HepG2 (cell line): ENCODE measurements around the gene SLA2. TPM values are rescaled to one million over a fixed set of nuclear protein-coding genes. Genes with fewer than 3 reads are reported as not detected.

Experiments
- AGO2 ChIP-seq: fragments of 200-400 bp; formaldehyde crosslinking; optimal IDR thresholded peaks from 2 replicates; pipeline ENCODE3; 2017; ENCODE audit warnings: mild to moderate bottlenecking, low read depth, low read length, moderate library complexity
- KMT2B ChIP-seq: IDR thresholded peaks from 2 replicates; pipeline ENCODE4 v1.6.1; 2016; ENCODE audit warnings: missing genetic modification reagents, missing compliant biosample characterization
- PRMT3 ChIP-seq: sonication (generic); formaldehyde crosslinking; IDR thresholded peaks from 2 replicates; pipeline ENCODE4 v1.8.1; 2022; ENCODE audit warnings: low read depth, mild to moderate bottlenecking, moderate library complexity, missing genetic modification reagents, borderline replicate concordance
- RBM39 ChIP-seq: fragments of 200-400 bp; formaldehyde crosslinking; IDR thresholded peaks from one replicate; pipeline ENCODE4 v1.6.1; 2018; ENCODE audit warnings: antibody characterized with exemption, mild to moderate bottlenecking, low read depth, low read length; ENCODE audit not compliant: poor library complexity, severe bottlenecking
- RFX5 ChIP-seq: IDR thresholded peaks from 2 replicates; pipeline ENCODE4 v1.6.1; 2011; ENCODE audit warnings: low read depth, low read length, improper control_type of control experiment
- SOX5 ChIP-seq: IDR thresholded peaks from 2 replicates; pipeline ENCODE4 v1.6.1; 2016; ENCODE audit warnings: borderline replicate concordance
- ZNF383 ChIP-seq: sonication (generic); formaldehyde crosslinking; IDR thresholded peaks from 2 replicates; pipeline ENCODE4 v1.4.0; 2020; ENCODE audit warnings: missing genetic modification reagents, mild to moderate bottlenecking, borderline replicate concordance
- ZNF703 ChIP-seq: sonication (generic); formaldehyde crosslinking; IDR thresholded peaks from 2 replicates; pipeline ENCODE4 v1.5.1; 2020; ENCODE audit warnings: missing genetic modification reagents, mild to moderate bottlenecking, moderate library complexity, borderline replicate concordance
- ZNF850 ChIP-seq: sonication (generic); formaldehyde crosslinking; conservative IDR thresholded peaks from 2 replicates; pipeline ENCODE4 v1.9.0; 2021; ENCODE audit warnings: mild to moderate bottlenecking, missing genetic modification reagents
- polyA plus RNA-seq, 8 experiments: library from polyadenylated mRNA; depleted of rRNA in 3 of 8; stranded (reverse) in 7 of 8; unstranded in 1 of 8; fragments of >200 nt; fragmentation: Illumina TruSeq in 4 of 8; extraction: Trizol in 4 of 8; gene quantifications; 2 replicates each; pipeline versions ENCODE4 v1.2.1 to v1.2.3, GENCODE V29; 2011 to 2016; ENCODE audit warnings: low read depth in 4 of 8, missing spikeins in 1 of 8, mixed read lengths in 1 of 8; ENCODE audit not compliant: insufficient read depth in 1 of 8
- total RNA-seq, 5 experiments: library from RNA; depleted of rRNA; stranded (reverse); fragments of >200 nt; fragmentation: Illumina TruSeq; extraction: Trizol; gene quantifications; 2 replicates each; pipeline ENCODE4 v1.2.3, GENCODE V29; 2016; ENCODE audit warnings: low read depth in 1 of 5
- TF ChIP-seq, protein P1 (sequence below), 2 experiments: sonication (generic) in 1 of 2; formaldehyde crosslinking in 1 of 2; IDR thresholded peaks; 2 replicates each; pipeline versions ENCODE4 v1.6.1 to v1.9.0; 2014 to 2022; ENCODE audit warnings: antibody characterized with exemption in 1 of 2, borderline replicate concordance in 1 of 2, inconsistent platforms in 1 of 2, low read depth in 1 of 2, missing genetic modification reagents in 1 of 2
- TF ChIP-seq, protein P2 (sequence below): sonication (generic); formaldehyde crosslinking; IDR thresholded peaks from 2 replicates; pipeline ENCODE4 v1.8.0; 2022; ENCODE audit warnings: mild to moderate bottlenecking, missing genetic modification reagents, borderline replicate concordance
- TF ChIP-seq, protein P3 (sequence below): sonication (generic); formaldehyde crosslinking; IDR thresholded peaks from 2 replicates; pipeline ENCODE4 v1.5.0; 2020; ENCODE audit warnings: mild to moderate bottlenecking, missing genetic modification reagents
- TF ChIP-seq, protein P4 (sequence below): sonication (generic); formaldehyde crosslinking; IDR thresholded peaks from 2 replicates; pipeline ENCODE4 v1.9.0; 2022; ENCODE audit warnings: missing genetic modification reagents, mild to moderate bottlenecking, borderline replicate concordance

The SLA2 gene
- total and polyA plus RNA-seq, 2 of the 13 experiments (the other 11 are each of a cell fraction or from before 2014, with no cell fraction given) = 1.6 to 3.6 TPM

DNA sequence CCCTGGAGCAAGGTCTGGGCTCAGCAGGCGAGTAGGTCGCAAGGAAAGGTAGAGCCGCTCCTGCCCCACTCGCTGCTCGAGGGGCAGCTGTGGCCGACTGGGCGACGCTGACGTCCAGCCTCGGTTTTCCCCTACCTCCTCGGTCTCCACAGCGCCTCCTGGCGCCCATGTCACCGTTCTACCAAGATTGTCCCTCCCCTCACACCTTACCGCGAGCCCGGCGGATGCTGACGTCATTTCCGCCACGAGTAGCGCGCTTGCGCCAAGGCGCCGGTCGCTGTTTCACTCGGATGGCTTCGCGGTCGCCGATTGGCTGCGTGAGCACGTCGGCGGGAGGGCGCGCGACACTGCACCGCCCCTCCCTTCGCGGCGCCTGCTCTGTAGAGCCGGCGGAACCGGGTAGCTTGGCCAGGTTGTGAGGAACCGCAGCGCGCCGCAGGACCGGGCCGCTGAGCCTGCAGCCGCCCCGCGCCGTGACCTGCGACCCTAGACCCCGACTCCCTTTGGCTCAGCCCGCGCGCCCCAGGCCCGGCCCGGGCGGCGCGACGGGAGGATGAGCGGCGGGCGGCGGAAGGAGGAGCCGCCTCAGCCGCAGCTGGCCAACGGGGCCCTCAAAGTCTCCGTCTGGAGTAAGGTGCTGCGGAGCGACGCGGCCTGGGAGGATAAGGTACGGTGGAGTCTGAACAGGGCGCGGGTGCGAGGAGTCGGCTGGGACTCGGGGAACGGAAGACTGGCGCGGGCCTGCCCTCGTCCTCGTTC lies 40.4 kb downstream of the SLA2 start, which contains the start of gene RAB5IF (continued):
- TF ChIP-seq ZNF383 (CRISPR knock-in tag) (no peak), KMT2B (peak; percentile 98), ZNF850 (CRISPR knock-in tag) (peak; percentile 98), ZNF703 (CRISPR knock-in tag) (no peak; the same call in 1 of the 2 replicates), SOX5 (CRISPR knock-in tag) (peak; percentile 82), RBM39 (peak; percentile 88), AGO2 (peak; percentile 97), PRMT3 (peak; percentile 78; the same call in 1 of the 2 replicates), RFX5 (peak; percentile 92)
- TF ChIP-seq, protein P1, sequence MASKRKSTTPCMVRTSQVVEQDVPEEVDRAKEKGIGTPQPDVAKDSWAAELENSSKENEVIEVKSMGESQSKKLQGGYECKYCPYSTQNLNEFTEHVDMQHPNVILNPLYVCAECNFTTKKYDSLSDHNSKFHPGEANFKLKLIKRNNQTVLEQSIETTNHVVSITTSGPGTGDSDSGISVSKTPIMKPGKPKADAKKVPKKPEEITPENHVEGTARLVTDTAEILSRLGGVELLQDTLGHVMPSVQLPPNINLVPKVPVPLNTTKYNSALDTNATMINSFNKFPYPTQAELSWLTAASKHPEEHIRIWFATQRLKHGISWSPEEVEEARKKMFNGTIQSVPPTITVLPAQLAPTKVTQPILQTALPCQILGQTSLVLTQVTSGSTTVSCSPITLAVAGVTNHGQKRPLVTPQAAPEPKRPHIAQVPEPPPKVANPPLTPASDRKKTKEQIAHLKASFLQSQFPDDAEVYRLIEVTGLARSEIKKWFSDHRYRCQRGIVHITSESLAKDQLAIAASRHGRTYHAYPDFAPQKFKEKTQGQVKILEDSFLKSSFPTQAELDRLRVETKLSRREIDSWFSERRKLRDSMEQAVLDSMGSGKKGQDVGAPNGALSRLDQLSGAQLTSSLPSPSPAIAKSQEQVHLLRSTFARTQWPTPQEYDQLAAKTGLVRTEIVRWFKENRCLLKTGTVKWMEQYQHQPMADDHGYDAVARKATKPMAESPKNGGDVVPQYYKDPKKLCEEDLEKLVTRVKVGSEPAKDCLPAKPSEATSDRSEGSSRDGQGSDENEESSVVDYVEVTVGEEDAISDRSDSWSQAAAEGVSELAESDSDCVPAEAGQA (IDR thresholded peaks at IDR 0.05; ENCODE audit: low read depth) = peak; percentile 96
- TF ChIP-seq, protein P1 (CRISPR knock-in tag; IDR thresholded peaks at IDR 0.05; ENCODE audit: borderline replicate concordance) = peak; percentile 74
- TF ChIP-seq, protein P2, sequence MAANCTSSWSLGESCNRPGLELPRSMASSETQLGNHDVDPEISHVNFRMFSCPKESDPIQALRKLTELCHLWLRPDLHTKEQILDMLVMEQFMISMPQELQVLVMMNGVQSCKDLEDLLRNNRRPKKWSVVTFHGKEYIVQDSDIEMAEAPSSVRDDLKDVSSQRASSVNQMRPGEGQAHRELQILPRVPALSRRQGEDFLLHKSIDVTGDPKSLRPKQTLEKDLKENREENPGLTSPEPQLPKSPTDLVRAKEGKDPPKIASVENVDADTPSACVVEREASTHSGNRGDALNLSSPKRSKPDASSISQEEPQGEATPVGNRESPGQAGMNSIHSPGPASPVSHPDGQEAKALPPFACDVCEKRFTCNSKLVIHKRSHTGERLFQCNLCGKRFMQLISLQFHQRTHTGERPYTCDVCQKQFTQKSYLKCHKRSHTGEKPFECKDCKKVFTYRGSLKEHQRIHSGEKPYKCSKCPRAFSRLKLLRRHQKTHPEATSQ (CRISPR knock-in tag) = peak; percentile 97; the same call in 1 of the 2 replicates
- TF ChIP-seq, protein P3, sequence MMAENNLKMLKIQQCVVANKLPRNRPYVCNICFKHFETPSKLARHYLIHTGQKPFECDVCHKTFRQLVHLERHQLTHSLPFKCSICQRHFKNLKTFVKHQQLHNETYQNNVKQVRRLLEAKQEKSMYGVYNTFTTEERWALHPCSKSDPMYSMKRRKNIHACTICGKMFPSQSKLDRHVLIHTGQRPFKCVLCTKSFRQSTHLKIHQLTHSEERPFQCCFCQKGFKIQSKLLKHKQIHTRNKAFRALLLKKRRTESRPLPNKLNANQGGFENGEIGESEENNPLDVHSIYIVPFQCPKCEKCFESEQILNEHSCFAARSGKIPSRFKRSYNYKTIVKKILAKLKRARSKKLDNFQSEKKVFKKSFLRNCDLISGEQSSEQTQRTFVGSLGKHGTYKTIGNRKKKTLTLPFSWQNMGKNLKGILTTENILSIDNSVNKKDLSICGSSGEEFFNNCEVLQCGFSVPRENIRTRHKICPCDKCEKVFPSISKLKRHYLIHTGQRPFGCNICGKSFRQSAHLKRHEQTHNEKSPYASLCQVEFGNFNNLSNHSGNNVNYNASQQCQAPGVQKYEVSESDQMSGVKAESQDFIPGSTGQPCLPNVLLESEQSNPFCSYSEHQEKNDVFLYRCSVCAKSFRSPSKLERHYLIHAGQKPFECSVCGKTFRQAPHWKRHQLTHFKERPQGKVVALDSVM (CRISPR knock-in tag) = peak; percentile 81; the same call in 1 of the 2 replicates
- TF ChIP-seq, protein P4, sequence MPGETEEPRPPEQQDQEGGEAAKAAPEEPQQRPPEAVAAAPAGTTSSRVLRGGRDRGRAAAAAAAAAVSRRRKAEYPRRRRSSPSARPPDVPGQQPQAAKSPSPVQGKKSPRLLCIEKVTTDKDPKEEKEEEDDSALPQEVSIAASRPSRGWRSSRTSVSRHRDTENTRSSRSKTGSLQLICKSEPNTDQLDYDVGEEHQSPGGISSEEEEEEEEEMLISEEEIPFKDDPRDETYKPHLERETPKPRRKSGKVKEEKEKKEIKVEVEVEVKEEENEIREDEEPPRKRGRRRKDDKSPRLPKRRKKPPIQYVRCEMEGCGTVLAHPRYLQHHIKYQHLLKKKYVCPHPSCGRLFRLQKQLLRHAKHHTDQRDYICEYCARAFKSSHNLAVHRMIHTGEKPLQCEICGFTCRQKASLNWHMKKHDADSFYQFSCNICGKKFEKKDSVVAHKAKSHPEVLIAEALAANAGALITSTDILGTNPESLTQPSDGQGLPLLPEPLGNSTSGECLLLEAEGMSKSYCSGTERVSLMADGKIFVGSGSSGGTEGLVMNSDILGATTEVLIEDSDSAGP (CRISPR knock-in tag) = peak; percentile 98
